IMR-90 (cell line): Measurements from ENCODE around the gene ATF4. TPM values are rescaled to one million over a fixed set of nuclear protein-coding genes. Genes with fewer than 3 reads are reported as not detected.

Source experiments
- ATAC-seq: fragments of 200-7000 bp; cut with Tn5 transposase; 2 replicates; pipeline ENCODE4 v1.9.1; 2020; ENCODE audit warnings: low read depth, mild to moderate bottlenecking, moderate library complexity
- BruUV-seq: library from RNA; stranded (reverse); fragments of 400-500 nt; replicated peaks from 2 replicates; lab custom pipeline; 2021; lab: Mats Ljungman, UMichigan
- CTCF ChIA-PET: fragments of 300-600 bp; formaldehyde crosslinking; extraction: SDS; loops from one replicate; lab custom pipeline; 2021; ENCODE audit warnings: antibody characterized with exemption; lab: Yijun Ruan, JAX
- POLR2A ChIA-PET: fragments of 300-600 bp; sonication (Branson Sonifier 250); formaldehyde crosslinking; loops from one replicate; lab custom pipeline; 2022; ENCODE audit warnings: antibody characterized with exemption; ENCODE audit not compliant: unreplicated experiment; lab: Charles Lee
- DNase-seq: peaks from one replicate; pipeline ENCODE4 v3.0.0; 2013
- H2AFZ ChIP-seq: replicated peaks from 2 replicates; pipeline ENCODE3; 2013; ENCODE audit warnings: low read length, mild to moderate bottlenecking; ENCODE audit not compliant: poor library complexity
- H2AK5ac ChIP-seq: 2 replicates; pipeline ENCODE4 v1.6.1; 2013; ENCODE audit warnings: low read depth, low read length, inconsistent platforms
- H2AK9ac ChIP-seq: replicated peaks from 2 replicates; pipeline ENCODE3; 2013; ENCODE audit warnings: mild to moderate bottlenecking, low read depth, low read length, moderate library complexity; ENCODE audit not compliant: poor library complexity
- H2BK120ac ChIP-seq: 2 replicates; pipeline ENCODE4 v1.6.1; 2013; ENCODE audit warnings: low read depth, low read length, inconsistent platforms
- H2BK15ac ChIP-seq: 3 replicates; pipeline ENCODE4 v1.6.1; 2013; ENCODE audit warnings: low read depth, low read length, inconsistent platforms
- H2BK20ac ChIP-seq: 2 replicates; pipeline ENCODE4 v1.6.1; 2013; ENCODE audit warnings: low read depth, mild to moderate bottlenecking, inconsistent platforms, low read length, moderate library complexity
- H2BK5ac ChIP-seq: 2 replicates; pipeline ENCODE4 v1.6.1; 2013; ENCODE audit warnings: mild to moderate bottlenecking, low read depth, low read length, inconsistent platforms; ENCODE audit not compliant: poor library complexity, severe bottlenecking
- H3K14ac ChIP-seq: replicated peaks from 2 replicates; pipeline ENCODE4 v1.6.1; 2013; ENCODE audit warnings: low read depth, low read length, inconsistent platforms
- H3K18ac ChIP-seq: 2 replicates; pipeline ENCODE4 v1.6.1; 2013; ENCODE audit warnings: low read depth, low read length, control low read depth
- H3K23ac ChIP-seq: 2 replicates; pipeline ENCODE4 v1.6.1; 2013; ENCODE audit warnings: low read depth, low read length, inconsistent platforms
- H3K27ac ChIP-seq: 2 replicates; pipeline ENCODE4 v1.5.1; 2013; ENCODE audit warnings: mild to moderate bottlenecking, control low read depth, low read length; ENCODE audit not compliant: insufficient read depth
- H3K27me3 ChIP-seq: 2 replicates; pipeline ENCODE4 v1.6.1; 2013; ENCODE audit warnings: low read length; ENCODE audit not compliant: control insufficient read depth, insufficient read depth
- H3K36me3 ChIP-seq: 2 replicates; pipeline ENCODE4 v1.6.1; 2013; ENCODE audit warnings: low read length, mixed read lengths; ENCODE audit not compliant: control insufficient read depth, insufficient read depth
- H3K4ac ChIP-seq: 2 replicates; pipeline ENCODE4 v1.6.1; 2013; ENCODE audit warnings: low read depth, low read length, inconsistent platforms
- H3K4me1 ChIP-seq: 2 replicates; pipeline ENCODE4 v1.6.1; 2013; ENCODE audit warnings: low read length, mixed read lengths; ENCODE audit not compliant: control insufficient read depth, insufficient read depth
- H3K4me2 ChIP-seq: 2 replicates; pipeline ENCODE4 v1.6.1; 2013; ENCODE audit warnings: low read depth, mild to moderate bottlenecking, control low read depth, low read length, moderate library complexity
- H3K4me3 ChIP-seq: 2 replicates; pipeline ENCODE4 v1.5.1; 2013; ENCODE audit warnings: low read depth, mild to moderate bottlenecking, control low read depth, low read length, moderate library complexity; ENCODE audit not compliant: insufficient read depth
- H3K56ac ChIP-seq: 2 replicates; pipeline ENCODE4 v1.6.1; 2013; ENCODE audit warnings: low read length, inconsistent platforms; ENCODE audit not compliant: insufficient read depth; ENCODE audit errors: extremely low read depth
- H3K79me1 ChIP-seq, 2 experiments: 2 replicates each; pipeline ENCODE4 v1.6.1; 2013; ENCODE audit warnings: low read length in 2 of 2, inconsistent platforms in 1 of 2, low read depth in 1 of 2
- H3K9ac ChIP-seq: 2 replicates; pipeline ENCODE4 v1.6.1; 2013; ENCODE audit warnings: low read depth, low read length, control low read depth
- H3K9me1 ChIP-seq: 2 replicates; pipeline ENCODE4 v1.6.1; 2013; ENCODE audit warnings: low read length, inconsistent platforms; ENCODE audit not compliant: insufficient read depth
- H3K9me3 ChIP-seq: 2 replicates; pipeline ENCODE4 v1.6.1; 2013; ENCODE audit warnings: low read length; ENCODE audit not compliant: control insufficient read depth, insufficient read depth
- H4K20me1 ChIP-seq: 2 replicates; pipeline ENCODE4 v1.6.1; 2013; ENCODE audit warnings: low read length, inconsistent platforms; ENCODE audit not compliant: insufficient read depth
- H4K5ac ChIP-seq: 2 replicates; pipeline ENCODE4 v1.6.1; 2013; ENCODE audit warnings: mild to moderate bottlenecking, low read depth, low read length, control low read depth
- H4K8ac ChIP-seq, 2 experiments: 2 replicates each; pipeline ENCODE4 v1.6.1; 2013; ENCODE audit warnings: low read depth in 2 of 2, low read length in 2 of 2, control low read depth in 1 of 2, inconsistent platforms in 1 of 2
- H4K91ac ChIP-seq: 2 replicates; pipeline ENCODE4 v1.6.1; 2013; ENCODE audit warnings: low read depth, low read length, inconsistent platforms; ENCODE audit not compliant: insufficient read depth
- BHLHE40 ChIP-seq: fragments of 150-350 bp; IDR thresholded peaks from 2 replicates; pipeline ENCODE4 v1.6.1; 2016; ENCODE audit warnings: mild to moderate bottlenecking, low read depth, low read length
- CEBPB ChIP-seq: IDR thresholded peaks from 2 replicates; pipeline ENCODE4 v1.6.1; 2012; ENCODE audit warnings: low read depth, low read length, improper control_type of control experiment
- CHD1 ChIP-seq: IDR thresholded peaks from 2 replicates; pipeline ENCODE4 v1.6.1; 2012; ENCODE audit warnings: low read depth, low read length, improper control_type of control experiment
- ELK1 ChIP-seq: fragments of 150-350 bp; IDR thresholded peaks from 2 replicates; pipeline ENCODE4 v1.6.1; 2016; ENCODE audit warnings: low read depth, mild to moderate bottlenecking, low read length, moderate library complexity, borderline replicate concordance
- FOS ChIP-seq: fragments of 150-350 bp; IDR thresholded peaks from 2 replicates; pipeline ENCODE4 v1.6.1; 2016; ENCODE audit warnings: low read depth, low read length
- MAFK ChIP-seq: IDR thresholded peaks from 2 replicates; pipeline ENCODE4 v1.6.1; 2012; ENCODE audit warnings: low read depth, low read length, improper control_type of control experiment
- MAZ ChIP-seq: IDR thresholded peaks from 2 replicates; pipeline ENCODE4 v1.6.1; 2012; ENCODE audit warnings: low read depth, mild to moderate bottlenecking, low read length, improper control_type of control experiment, moderate library complexity, borderline replicate concordance
- MXI1 ChIP-seq: IDR thresholded peaks from 2 replicates; pipeline ENCODE4 v1.6.1; 2012; ENCODE audit warnings: low read depth, mild to moderate bottlenecking, low read length, moderate library complexity, borderline replicate concordance
- NFE2L2 ChIP-seq: fragments of 150-350 bp; IDR thresholded peaks from 2 replicates; pipeline ENCODE4 v1.6.1; 2016; ENCODE audit warnings: low read depth, mild to moderate bottlenecking, low read length
- POLR2A ChIP-seq: IDR thresholded peaks from 2 replicates; pipeline ENCODE4 v1.6.1; 2012; ENCODE audit warnings: mild to moderate bottlenecking, low read depth, low read length
- RAD21 ChIP-seq: IDR thresholded peaks from 2 replicates; pipeline ENCODE4 v1.6.1; 2012; ENCODE audit warnings: low read length, improper control_type of control experiment
- RCOR1 ChIP-seq: IDR thresholded peaks from 2 replicates; pipeline ENCODE4 v1.6.1; 2012; ENCODE audit warnings: mild to moderate bottlenecking, low read length, improper control_type of control experiment; ENCODE audit not compliant: insufficient replicate concordance
- RFX5 ChIP-seq: IDR thresholded peaks from 2 replicates; pipeline ENCODE4 v1.8.0; 2012; ENCODE audit warnings: low read depth, mild to moderate bottlenecking, low read length, moderate library complexity
- SMC3 ChIP-seq: fragments of 150-350 bp; IDR thresholded peaks from 2 replicates; pipeline ENCODE4 v1.6.1; 2016; ENCODE audit warnings: low read depth, mild to moderate bottlenecking, antibody characterized with exemption, low read length, moderate library complexity
- WGBS, 2 experiments: methylation state at CpG; one replicate each; pipeline versions ENCODE4 v1.1.5 to v1.1.7; 2013; ENCODE audit warnings: missing lambda C conversion rate in 2 of 2; ENCODE audit not compliant: insufficient read length in 1 of 2; ENCODE audit errors: extremely low coverage in 2 of 2; 5-methylcytosine and 5-hydroxymethylcytosine counted together
- dilution Hi-C: fragments of 300-500 bp; cut with HindIII; formaldehyde crosslinking; loops from one replicate; pipeline ENCODE4 v1.14.3; 2018; ENCODE audit warnings: low sequenced_read_pairs; ENCODE audit not compliant: unreplicated experiment
- in situ Hi-C: fragments of 300-500 bp; cut with MboI; formaldehyde crosslinking; loops from 3 replicates; pipeline ENCODE4 v1.14.3; 2019; ENCODE audit warnings: low sequenced_read_pairs, inconsistent platforms, mixed read lengths
- intact Hi-C: fragments of 100-400 bp; cut with micrococcal nuclease; formaldehyde crosslinking; loops from 2 replicates; pipeline ENCODE4 v1.10.0; 2022
- polyA plus RNA-seq, 3 experiments: library from polyadenylated mRNA; depleted of rRNA; stranded (reverse); fragments of >200 nt; gene quantifications; 2 replicates each; pipeline ENCODE4 v1.2.3, GENCODE V29; 2012; ENCODE audit warnings: low replicate concordance in 1 of 3
- total RNA-seq: library from RNA; depleted of rRNA; stranded (reverse); fragments of >200 nt; gene quantifications from 2 replicates; pipeline ENCODE4 v1.2.3, GENCODE V29; 2012
- TF ChIP-seq, protein P1 (sequence below): fragments of 150-350 bp; IDR thresholded peaks from 2 replicates; pipeline ENCODE4 v1.6.1; 2017; ENCODE audit warnings: mild to moderate bottlenecking, antibody characterized with exemption, low read length, low read depth

ATF4 gene
- total and polyA plus RNA-seq, 2 of the 4 experiments (the other 2 are of a cell fraction): 148 to 662 TPM

DNA sequence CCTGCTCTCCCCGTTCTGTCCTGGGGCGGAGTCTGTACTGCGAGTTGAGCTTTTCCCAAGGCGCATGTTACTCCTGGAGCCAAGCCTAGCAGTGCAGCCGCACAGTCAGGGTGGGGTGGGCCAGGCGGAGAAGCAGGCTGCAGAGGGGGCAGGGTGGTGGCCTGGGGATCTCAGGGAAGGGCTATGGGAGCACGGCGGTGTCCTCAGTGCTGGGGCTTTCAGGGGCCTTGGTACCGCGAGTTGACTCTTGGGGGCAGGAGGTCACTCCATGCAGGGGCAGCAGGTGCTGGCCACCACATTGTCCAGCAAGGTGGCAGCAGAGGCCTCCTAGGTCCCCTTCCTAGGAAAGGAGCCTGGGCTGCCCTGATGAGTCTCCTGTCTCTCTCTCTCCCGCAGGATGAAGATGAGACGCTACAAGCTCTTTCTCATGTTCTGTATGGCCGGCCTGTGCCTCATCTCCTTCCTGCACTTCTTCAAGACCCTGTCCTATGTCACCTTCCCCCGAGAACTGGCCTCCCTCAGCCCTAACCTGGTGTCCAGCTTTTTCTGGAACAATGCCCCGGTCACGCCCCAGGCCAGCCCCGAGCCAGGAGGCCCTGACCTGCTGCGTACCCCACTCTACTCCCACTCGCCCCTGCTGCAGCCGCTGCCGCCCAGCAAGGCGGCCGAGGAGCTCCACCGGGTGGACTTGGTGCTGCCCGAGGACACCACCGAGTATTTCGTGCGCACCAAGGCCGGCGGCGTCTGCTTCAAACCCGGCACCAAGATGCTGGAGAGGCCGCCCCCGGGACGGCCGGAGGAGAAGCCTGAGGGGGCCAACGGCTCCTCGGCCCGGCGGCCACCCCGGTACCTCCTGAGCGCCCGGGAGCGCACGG is 33.2 kb upstream of the ATF4 start:
- no peak overlapping the region for H3K4ac ChIP-seq
- no peak overlapping the region for H4K5ac ChIP-seq
- no peak for DNase-seq
- ChIA-PET CTCF (no interaction called here), POLR2A (no interaction called here)
- no peaks in the 10 kb centered on the region for H3K9me3 ChIP-seq
- no peak for ATAC-seq
- no peak overlapping the region for H3K23ac ChIP-seq
- H3K9me1 ChIP-seq: no peaks in the 10 kb centered on the region; the same call in 1 of the 2 replicates
- H2BK20ac ChIP-seq: no peak overlapping the region
- no peak overlapping the region for H2AK5ac ChIP-seq
- no peak overlapping the region for H2BK120ac ChIP-seq
- no peak overlapping the region for H4K8ac ChIP-seq
- H3K79me1 ChIP-seq: no peaks in the 10 kb centered on the region
- 90% methylated on average over 24 of the region's 45 CpGs; no CpG with 5 or more reads in 1 of the 2 experiments for WGBS, 2 experiments
- H4K91ac ChIP-seq: no peak overlapping the region
- H3K27me3 ChIP-seq: peaks cover 3% of the 10 kb centered on the region
- H2AFZ ChIP-seq: no peak overlapping the region
- no peak overlapping the region for H3K4me2 ChIP-seq
- in situ Hi-C loops (no loop called here), dilution Hi-C loops (no loop called here), intact Hi-C loops (no loop called here)
- no peak overlapping the region for H2AK9ac ChIP-seq
- no peaks in the 10 kb centered on the region for H4K20me1 ChIP-seq
- no peak overlapping the region for H2BK15ac ChIP-seq
- no peaks in the 10 kb centered on the region for H3K36me3 ChIP-seq
- no peak overlapping the region for H3K4me3 ChIP-seq
- H3K14ac ChIP-seq: no peak overlapping the region
- no peak overlapping the region for H3K18ac ChIP-seq
- no peaks in the 10 kb centered on the region for H3K4me1 ChIP-seq
- BruUV-seq: no TSS peak
- no peak overlapping the region for H2BK5ac ChIP-seq
- H3K9ac ChIP-seq: no peak overlapping the region
- no peak overlapping the region for H3K27ac ChIP-seq
- H3K56ac ChIP-seq: no peak overlapping the region
- no peak for TF ChIP-seq FOS
- no peak for TF ChIP-seq CHD1
- no peak for TF ChIP-seq POLR2A
- no peak for TF ChIP-seq RFX5
- TF ChIP-seq SMC3: no peak
- TF ChIP-seq RCOR1: no peak
- TF ChIP-seq, protein P1, sequence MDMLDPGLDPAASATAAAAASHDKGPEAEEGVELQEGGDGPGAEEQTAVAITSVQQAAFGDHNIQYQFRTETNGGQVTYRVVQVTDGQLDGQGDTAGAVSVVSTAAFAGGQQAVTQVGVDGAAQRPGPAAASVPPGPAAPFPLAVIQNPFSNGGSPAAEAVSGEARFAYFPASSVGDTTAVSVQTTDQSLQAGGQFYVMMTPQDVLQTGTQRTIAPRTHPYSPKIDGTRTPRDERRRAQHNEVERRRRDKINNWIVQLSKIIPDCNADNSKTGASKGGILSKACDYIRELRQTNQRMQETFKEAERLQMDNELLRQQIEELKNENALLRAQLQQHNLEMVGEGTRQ: no peak
- TF ChIP-seq ELK1: no peak
- no peak for TF ChIP-seq MAFK
- TF ChIP-seq BHLHE40: no peak
- no peak for TF ChIP-seq NFE2L2
- no peak for TF ChIP-seq RAD21
- no peak for TF ChIP-seq MAZ
- no peak for TF ChIP-seq CEBPB
- no peak for TF ChIP-seq MXI1
